NOMO-1 (cell line): Measurements from ENCODE around the gene NIPAL1.
A peak's percentile ranks its signal among the peaks of the same experiment; 100 is the strongest.

ENCODE experiments used
- DNase-seq, 2 experiments: peaks; one replicate each; lab custom pipeline; 2025; ENCODE audit not compliant: unreplicated experiment in 2 of 2; lab: John Stamatoyannopoulos, UW

Gene NIPAL1

DNA sequence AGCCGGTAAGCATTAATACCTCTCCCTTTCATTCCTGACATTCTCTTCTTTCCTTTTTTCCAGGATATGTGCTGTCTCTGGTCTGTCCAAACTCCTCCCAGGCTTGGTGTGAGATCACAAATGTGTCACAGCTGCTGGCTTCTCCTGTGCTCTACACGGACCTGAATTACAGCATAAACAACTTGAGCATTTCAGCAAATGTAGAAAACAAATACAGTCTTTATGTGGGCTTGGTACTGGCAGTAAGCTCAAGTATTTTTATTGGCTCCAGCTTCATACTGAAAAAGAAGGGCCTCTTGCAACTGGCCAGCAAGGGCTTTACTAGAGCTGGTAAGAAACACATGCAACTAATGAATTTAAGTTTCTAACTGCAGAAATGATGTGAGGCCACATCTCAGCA is 8.4 kb downstream of the NIPAL1 start:
- no peak for DNase-seq

DNA sequence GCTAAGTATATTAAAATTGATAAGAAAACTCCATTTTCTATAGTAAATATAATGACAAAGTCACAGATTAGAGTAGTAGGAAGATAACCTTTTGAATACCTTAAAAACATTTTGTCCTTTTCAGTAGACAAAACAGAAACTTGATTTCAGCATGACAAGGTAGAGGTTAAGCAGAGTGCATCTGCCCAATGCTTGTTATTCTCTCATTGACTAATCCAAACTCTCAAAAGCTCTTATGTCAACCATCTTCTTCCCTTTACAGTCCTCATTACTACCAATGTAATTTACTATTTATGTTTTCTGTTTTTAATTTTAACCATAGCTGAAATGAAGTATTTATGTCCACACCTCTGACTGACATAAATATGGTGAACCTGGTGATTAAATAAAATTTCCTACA is 11.1 kb downstream of the NIPAL1 start:
- no peak for DNase-seq

DNA sequence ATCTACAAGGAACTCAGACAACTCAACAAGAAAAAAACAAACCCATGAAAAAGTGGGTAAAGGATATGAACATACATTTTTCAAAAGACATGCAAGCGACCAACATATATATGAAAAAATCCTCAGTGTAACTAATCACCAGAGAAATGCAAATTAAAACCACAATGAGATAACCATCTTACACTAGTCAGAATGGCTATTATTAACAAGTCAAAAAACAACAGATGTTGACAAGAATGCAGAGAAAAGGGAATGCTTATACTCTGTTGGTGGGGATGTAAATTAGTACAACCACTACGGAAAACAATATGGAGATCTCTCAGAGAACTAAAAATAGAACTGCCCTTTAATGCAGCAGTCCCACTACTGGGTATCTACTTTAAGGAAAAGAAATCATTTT is 12.1 kb downstream of the NIPAL1 start:
- DNase-seq: no peak

DNA sequence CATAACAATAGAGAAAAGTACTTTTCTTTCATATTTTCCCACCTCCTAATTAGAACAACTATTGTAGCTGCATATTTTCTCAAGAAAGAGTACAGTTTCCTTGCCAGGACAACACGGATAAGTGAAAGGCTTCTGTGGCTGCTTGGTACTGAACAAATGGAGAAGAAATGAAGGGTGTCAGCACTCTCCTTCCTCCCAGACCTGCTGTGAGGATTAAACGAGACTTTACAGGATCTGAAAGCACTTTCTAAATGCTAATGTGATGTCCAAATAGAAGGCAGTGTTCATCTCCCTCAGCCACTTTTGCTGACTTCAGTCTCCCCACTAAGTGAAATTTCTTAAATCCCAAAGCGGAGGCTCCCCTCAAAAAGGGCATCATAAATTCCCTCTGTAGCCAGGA is 13.9 kb downstream of the NIPAL1 start:
- DNase-seq: no peak

DNA sequence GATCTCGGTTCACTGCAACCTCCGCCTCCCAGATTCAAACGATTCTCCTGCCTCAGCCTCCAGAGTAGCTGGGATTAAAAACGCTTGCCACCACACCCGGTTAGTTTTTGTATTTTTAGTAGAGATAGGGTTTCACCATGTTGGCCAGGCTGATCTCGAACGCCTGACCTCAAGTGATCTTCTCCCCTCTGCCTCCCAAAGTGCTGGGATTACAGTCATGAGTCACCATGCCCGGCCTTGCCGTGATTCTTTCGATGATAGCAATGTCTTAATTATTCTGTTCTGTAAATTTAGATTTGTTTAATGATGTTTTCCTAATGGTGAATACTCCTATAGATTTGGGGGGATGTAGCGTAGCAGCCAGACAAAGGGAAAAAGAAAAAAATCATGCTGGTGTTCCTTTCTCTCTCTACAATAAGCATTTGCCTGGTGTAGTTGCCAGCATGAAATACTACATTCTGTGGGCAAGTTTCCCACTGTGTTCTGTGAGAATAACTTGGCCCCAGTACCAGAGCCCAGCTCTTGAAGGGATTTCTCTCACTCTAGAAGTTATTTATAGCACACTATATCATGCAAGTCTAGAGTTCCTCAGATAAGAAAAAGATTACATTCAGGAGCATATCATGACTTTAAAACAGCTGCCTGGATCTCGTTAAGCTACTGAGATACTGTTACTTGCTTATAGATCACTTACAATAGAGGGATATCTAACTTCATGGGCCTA is 15.4 kb downstream of the NIPAL1 start:
- DNase-seq: no peak

DNA sequence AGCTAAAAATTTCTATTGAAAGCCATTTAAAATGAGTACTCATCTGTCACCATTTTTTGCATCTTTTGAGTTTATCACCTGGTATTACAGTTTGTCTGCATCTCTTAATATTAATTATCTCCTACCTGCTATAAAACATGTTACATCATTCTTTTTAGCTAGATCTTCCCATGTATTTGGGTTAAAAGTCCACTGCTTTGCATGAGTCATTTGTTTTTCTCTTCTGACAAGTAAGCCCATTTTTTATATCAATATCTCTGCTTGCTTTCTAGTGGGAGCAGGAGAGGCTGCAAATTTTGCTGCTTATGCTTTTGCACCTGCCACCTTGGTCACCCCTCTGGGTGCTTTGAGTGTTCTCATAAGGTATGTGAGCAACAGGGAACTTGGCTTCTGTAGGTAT is 16.1 kb downstream of the NIPAL1 start:
- DNase-seq: no peak

DNA sequence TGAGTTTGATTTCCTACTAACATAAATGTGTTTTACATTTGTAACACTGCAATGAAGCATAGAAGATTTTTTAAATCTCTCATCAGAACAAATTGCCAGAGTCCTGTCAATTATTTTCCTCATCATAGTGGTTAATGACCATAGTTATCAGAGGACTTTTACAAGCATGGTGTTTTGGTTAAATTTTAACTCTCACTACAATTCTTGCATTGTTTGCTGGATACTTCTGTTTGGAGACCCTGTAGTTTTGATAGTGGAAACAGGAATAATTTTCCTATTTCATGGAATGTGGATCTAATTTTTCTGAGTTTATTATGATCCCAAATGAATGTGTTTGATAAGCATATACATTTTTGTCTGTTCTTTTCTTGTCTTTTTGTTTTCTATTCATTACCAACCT is 16.8 kb downstream of the NIPAL1 start:
- DNase-seq: no peak

DNA sequence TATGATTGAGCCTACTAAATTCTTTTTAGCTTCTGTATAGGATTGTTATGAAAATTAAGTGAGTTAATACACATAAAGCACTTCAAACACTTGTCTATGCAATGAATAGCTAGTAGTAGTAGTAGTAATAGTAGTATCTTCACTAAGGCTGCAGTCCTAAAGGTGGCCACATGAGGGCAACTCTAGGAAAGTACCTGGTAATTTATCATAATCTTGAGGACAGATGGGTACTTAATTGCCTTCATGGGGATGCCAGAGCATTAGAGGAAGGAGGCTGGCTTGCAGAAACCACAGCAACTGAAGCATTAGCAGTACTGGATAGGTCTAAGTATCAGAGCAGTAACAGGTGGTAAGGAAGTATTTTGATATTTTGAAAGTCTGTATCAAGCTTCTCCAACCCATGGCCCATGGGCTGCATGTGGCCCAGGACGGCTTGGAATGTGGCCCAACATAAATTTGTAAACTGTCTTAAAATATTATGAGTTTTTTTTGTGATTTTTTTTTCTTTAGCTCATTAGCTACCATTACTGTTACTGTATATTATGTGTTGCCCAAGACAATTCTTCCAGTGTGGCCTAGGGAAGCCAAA is 17.3 kb downstream of the NIPAL1 start:
- DNase-seq: peak; percentile 42 to 70

DNA sequence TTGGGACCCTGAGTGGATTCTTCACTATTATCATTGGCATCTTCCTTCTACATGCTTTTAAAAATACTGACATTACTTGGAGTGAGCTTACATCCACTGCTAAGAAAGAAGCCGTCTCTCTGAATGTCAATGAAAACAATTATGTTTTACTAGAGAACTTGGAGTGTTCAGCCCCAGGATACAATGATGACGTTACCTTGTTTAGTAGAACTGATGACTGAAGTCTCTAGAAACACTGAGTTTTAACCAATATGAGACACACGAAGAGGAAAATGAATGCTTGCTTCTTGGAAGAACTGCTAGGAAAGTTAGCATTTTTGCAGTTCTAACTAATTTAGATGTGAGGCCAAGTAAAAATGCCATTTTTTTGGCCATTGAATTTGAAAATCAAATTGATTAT is 19.4 kb downstream of the NIPAL1 start:
- DNase-seq: no peak

DNA sequence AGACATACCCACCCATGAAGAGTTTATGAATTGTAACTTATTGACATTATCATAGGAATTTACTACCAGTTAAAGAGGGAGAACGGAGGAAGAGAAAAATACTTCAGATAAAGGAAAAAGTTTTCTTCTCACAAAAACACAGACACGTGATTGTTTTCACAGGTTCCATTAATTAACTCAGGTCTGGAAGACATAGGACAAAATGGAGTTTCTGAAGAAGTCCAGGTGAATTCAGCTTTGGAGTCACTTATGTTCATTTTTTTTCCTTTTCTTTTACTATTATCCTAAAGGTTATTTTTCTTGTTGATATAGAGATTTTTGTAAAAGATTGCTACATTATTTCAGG is 20.5 kb downstream of the NIPAL1 start:
- DNase-seq: no peak

DNA sequence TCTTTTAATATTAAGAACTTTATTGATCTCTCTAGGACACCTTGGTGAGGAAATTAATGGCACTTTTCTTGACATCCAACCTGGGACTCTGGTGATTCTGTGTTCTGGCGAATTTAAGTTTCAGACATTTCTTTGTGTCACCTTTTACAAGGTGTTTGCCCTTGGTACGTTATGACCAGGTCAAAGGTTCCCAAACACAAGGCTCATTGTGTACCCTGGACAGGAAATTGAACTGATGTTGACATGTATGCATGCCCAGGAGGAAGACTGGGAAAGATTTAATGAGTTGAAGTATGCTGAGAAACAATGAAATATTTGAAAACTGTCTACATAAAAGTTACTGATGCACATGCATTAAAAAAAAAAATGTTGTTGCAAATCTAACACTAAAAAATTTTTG is 22.1 kb downstream of the NIPAL1 start:
- no peak for DNase-seq

DNA sequence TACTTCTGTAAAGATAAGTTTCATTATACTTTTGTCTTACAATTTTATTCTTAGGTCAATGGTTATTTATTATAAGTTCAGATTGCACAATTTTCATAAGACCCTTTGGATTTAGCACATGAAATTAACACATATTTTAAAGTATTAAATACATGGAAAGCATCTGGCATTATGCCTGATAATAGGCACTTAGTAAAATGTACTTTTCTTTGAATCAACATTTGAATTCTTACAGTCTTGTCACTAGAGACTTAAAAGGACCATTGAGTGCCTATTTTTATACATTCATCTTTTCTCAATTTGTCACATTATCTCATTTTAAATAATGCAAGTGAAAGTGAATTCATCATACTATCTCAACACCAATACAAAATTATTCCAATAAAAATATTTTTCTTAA is 23.0 kb downstream of the NIPAL1 start:
- no peak for DNase-seq

DNA sequence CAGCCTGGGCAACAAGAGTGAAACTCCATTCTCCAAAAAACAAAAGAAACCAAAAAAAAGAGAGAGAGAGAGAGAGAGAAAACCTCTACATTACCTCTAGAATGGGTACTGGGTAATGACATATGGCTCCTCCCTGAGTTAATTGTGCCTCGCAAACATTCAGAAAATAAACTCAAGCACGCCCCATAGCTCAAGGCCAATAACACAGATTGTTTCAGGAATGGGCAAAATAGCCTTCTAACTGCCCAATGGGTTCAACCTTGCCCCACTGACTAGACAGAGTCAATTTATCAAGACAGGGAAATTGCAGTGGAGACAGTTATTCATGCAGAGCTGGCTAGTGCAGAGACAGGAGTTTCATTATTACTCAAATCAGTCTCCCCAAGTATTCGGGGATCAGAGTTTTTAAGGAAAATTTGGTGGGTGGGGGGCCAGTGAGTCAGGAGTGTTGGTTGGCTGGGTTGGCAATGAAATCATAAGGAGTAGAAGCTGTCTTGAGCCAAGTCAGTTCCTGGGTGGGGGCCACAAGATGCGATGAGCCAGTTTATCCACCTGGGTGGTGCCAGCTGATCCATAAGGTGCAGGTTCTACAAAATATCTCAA is 25.1 kb downstream of the NIPAL1 start:
- DNase-seq: no peak

DNA sequence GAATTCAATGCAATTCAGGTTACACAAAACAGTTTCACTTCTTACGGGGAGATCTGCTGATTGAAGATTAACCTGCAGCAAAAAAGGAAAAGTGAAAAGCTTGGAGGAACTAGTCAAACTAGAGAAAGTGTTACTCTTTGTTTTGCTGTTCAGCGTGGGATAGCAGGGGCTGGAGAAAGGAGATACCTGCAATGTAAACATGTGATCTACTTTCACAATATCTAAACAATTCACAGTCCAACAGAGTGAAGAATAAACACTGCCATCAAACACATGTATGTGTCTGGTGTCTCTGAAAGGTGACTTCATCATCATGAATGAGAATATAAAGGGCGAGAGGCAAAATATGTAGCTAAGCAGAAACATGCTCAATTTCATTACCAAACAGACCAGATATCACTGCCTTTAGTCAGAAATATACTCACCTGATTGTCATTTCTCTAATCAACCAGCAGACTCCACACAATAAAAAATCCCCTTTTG is 26.4 kb downstream of the NIPAL1 start:
- no peak for DNase-seq

DNA sequence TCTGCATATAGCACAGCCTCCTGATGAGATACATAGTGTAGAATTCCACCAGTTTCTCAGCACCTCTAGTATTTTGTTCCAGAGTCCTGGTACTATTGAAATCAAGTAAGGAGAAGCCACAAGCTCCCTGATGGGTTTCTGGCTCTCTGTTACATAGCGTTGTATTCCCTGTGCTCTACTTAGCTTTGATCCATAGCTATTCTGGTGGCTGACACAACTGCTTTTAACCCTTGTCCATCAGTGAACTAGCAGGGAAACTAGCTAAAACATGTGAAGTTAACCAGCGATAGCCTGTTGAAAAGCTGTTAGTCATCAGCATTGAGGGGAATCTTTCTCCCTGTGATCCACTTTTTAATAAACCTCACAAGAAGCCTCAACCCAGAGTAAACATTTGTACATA is 26.9 kb downstream of the NIPAL1 start:
- no peak for DNase-seq

DNA sequence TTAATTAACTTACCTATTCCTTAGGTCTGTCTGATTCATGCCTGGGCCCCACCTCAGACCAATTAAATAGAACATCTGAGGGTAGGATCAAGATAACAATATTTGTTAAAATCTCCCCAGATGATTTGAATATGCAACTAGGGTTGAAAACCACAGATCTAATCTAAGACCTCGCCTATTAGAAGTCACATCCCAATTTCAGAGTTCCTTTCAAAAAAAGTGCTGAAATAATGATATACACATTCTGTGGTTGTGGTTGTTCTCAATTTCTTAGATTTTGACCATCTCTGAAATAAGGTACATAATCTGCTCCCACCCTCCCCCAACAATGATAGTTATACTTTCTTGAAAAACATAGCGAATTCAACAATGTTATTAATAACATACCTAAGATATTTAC is 27.7 kb downstream of the NIPAL1 start:
- no peak for DNase-seq

DNA sequence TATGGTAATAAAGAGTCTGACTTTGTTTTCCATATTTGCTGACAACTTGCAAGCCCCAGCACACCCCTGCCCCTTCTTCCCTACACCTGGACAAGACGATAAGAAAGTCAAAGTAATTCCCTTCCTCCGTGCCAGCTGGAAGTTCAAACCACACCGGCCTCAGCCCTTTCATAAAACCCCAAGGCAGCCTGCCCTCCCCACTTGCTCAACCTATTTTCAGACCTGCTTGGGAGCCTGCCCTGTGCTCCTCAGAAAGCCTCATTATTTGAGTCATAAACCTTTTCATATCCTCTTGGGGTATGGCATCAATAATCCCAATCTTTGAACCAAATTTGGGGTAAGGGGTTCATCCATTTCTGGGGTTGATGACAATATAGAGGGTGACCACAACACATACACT is 29.5 kb downstream of the NIPAL1 start:
- no peak for DNase-seq

DNA sequence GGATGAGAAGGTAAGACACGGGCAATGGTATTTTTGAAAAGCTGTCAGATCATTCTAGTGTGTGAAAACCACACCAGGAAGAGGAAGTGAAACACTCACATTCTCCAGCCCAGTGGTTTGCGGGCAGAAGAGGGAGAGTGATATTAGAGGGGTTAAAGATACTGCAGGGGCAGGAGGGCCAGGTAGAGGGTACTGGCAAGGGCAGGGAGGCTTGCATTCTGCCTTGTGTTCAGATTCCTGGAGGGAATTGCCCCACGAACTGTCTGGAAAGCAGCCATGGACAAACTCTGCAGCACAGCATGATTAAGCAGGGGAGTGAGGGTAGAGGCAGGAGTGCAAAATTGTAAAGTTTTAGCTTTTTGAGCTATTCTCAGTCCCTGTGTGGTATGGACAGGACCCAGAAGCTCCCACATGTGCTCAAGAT is 30.9 kb downstream of the NIPAL1 start:
- peak; percentile 69 to 92 for DNase-seq

DNA sequence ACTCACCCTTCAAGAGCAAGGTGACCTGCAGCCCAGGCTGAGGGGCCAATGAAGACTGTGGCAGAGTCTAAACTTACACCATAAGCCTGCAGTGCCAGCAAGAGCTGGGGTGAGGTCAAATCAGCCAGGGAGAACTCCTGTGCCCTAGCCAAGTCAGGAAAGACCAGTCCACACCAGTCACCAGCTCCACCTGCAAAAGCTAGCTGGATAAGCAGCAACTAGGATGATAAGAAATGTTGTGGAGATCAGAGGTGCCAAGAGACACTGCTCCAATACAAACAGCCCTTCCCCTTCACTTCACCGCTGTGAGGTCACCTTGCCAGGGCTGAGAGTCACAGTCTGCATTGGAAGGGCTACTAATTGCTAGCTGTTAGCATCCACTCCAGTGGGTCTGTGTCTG is 31.3 kb downstream of the NIPAL1 start:
- no peak for DNase-seq

DNA sequence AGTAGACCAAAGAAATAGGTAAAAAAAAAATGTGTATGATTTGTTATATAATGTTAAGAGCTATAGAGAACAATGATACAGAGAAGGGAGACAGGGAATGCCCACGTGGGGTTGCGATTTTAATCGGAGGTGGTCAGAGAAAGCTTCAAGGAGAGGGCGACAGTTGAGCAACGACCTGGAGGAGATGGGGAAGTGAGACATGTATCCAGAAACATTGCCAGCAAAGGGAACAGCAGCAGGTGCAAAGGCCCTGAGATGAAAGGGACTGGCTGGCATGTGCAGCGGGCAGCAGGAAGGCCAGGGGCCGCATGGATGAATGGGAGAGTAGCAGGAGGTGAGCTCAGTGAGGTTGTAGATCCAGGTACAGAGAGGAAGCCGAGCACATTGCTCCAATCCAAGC is 32.9 kb downstream of the NIPAL1 start:
- no peak for DNase-seq

DNA sequence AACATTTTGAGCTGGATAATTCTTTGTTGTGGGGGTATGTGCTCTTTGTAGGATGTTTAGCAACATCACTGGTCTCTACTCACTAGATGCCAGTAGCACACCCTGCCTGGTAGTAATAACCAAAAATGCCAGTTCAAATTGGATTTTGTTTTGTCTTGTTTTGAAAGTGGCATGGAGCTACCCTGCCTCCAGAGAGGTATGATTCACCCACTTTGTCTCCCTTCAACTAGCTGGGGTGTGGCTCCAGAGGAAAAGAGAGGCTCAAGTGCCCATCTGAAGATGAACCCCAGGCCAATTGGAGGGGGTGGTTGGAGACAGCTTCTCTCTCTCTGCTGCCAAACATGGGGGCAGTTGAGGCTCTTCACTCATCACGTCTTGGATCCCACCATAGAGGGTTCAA is 34.5 kb downstream of the NIPAL1 start:
- no peak for DNase-seq
